H9 (cell line): Measurements from ENCODE around the gene NPHP4. TPM values are rescaled to one million over a fixed set of nuclear protein-coding genes. Genes with fewer than 3 reads are reported as not detected.

Experiments used
- DNase-seq: peaks from one replicate; pipeline ENCODE4 v3.0.0-alpha.2; 2017
- H2AFZ ChIP-seq: one replicate; pipeline ENCODE4 v1.6.1; 2013; ENCODE audit warnings: mild to moderate bottlenecking, low read length, control low read depth, moderate library complexity
- H2AK5ac ChIP-seq: 2 replicates; pipeline ENCODE4 v1.6.1; 2013; ENCODE audit warnings: low read length, control low read depth, mixed read lengths; ENCODE audit not compliant: insufficient read length
- H2BK120ac ChIP-seq: one replicate; pipeline ENCODE4 v1.6.1; 2013; ENCODE audit warnings: low read depth, mild to moderate bottlenecking, low read length, control low read depth, inconsistent platforms; ENCODE audit not compliant: poor library complexity, severe bottlenecking
- H2BK12ac ChIP-seq: 2 replicates; pipeline ENCODE4 v1.6.1; 2013; ENCODE audit warnings: low read length, control low read depth, mixed read lengths, low read depth; ENCODE audit not compliant: insufficient read length
- H2BK15ac ChIP-seq: 2 replicates; pipeline ENCODE4 v1.6.1; 2013; ENCODE audit warnings: low read depth, low read length, control low read depth
- H2BK20ac ChIP-seq: one replicate; pipeline ENCODE4 v1.6.1; 2013; ENCODE audit warnings: low read depth, mild to moderate bottlenecking, low read length, control low read depth, inconsistent platforms; ENCODE audit not compliant: poor library complexity, severe bottlenecking
- H2BK5ac ChIP-seq: 2 replicates; pipeline ENCODE4 v1.6.1; 2013; ENCODE audit warnings: low read length, control low read depth, mixed read lengths; ENCODE audit not compliant: insufficient read length
- H3K14ac ChIP-seq: 2 replicates; pipeline ENCODE4 v1.6.1; 2013; ENCODE audit warnings: low read length, control low read depth; ENCODE audit not compliant: insufficient read depth
- H3K18ac ChIP-seq: 2 replicates; pipeline ENCODE4 v1.6.1; 2013; ENCODE audit warnings: low read depth, mild to moderate bottlenecking, mixed read lengths, low read length, control low read depth; ENCODE audit not compliant: insufficient read length
- H3K23ac ChIP-seq: 2 replicates; pipeline ENCODE4 v1.6.1; 2013; ENCODE audit warnings: low read length, control low read depth, mixed read lengths, low read depth; ENCODE audit not compliant: insufficient read length
- H3K23me2 ChIP-seq: 2 replicates; pipeline ENCODE4 v1.6.1; 2013; ENCODE audit warnings: low read depth, mild to moderate bottlenecking, mixed read lengths, low read length, control low read depth; ENCODE audit not compliant: insufficient read length, poor library complexity, severe bottlenecking
- H3K27ac ChIP-seq: 2 replicates; pipeline ENCODE4 v1.5.1; 2013; ENCODE audit warnings: low read length, control low read depth, mixed read lengths, low read depth; ENCODE audit not compliant: insufficient read length
- H3K27me3 ChIP-seq: 2 replicates; pipeline ENCODE4 v1.6.1; 2013; ENCODE audit warnings: low read length, control low read depth, inconsistent platforms; ENCODE audit not compliant: insufficient read depth
- H3K4ac ChIP-seq: 2 replicates; pipeline ENCODE4 v1.6.1; 2013; ENCODE audit warnings: low read depth, mild to moderate bottlenecking, control low read depth, inconsistent platforms, low read length, moderate library complexity
- H3K4me1 ChIP-seq: 2 replicates; pipeline ENCODE4 v1.6.1; 2013; ENCODE audit warnings: low read length, control low read depth, inconsistent platforms; ENCODE audit not compliant: insufficient read depth
- H3K4me2 ChIP-seq: 2 replicates; pipeline ENCODE4 v1.6.1; 2013; ENCODE audit warnings: low read length, control low read depth, mixed read lengths; ENCODE audit not compliant: insufficient read length, insufficient read depth
- H3K56ac ChIP-seq: 2 replicates; pipeline ENCODE4 v1.6.1; 2013; ENCODE audit warnings: low read depth, mild to moderate bottlenecking, mixed read lengths, low read length, control low read depth; ENCODE audit not compliant: insufficient read length
- H3K79me1 ChIP-seq: 2 replicates; pipeline ENCODE4 v1.6.1; 2013; ENCODE audit warnings: low read depth, mild to moderate bottlenecking, moderate library complexity, low read length, control low read depth, inconsistent platforms; ENCODE audit not compliant: insufficient read depth, poor library complexity, severe bottlenecking
- H3K79me2 ChIP-seq: 2 replicates; pipeline ENCODE4 v1.6.1; 2013; ENCODE audit warnings: low read length, control low read depth, inconsistent platforms; ENCODE audit not compliant: insufficient read depth
- H3K9ac ChIP-seq: 2 replicates; pipeline ENCODE4 v1.6.1; 2013; ENCODE audit warnings: low read length, control low read depth, mixed read lengths; ENCODE audit not compliant: insufficient read length; ENCODE audit errors: extremely low read depth
- H3K9me3 ChIP-seq: one replicate; pipeline ENCODE4 v1.6.1; 2013; ENCODE audit warnings: low read depth, low read length, inconsistent platforms; ENCODE audit not compliant: control insufficient read depth
- H3T11ph ChIP-seq: one replicate; pipeline ENCODE4 v1.6.1; 2013; ENCODE audit warnings: mild to moderate bottlenecking, low read length, control low read depth, inconsistent platforms
- H4K20me1 ChIP-seq: one replicate; pipeline ENCODE4 v1.6.1; 2013; ENCODE audit not compliant: control insufficient read depth, insufficient read length, insufficient read depth
- H4K5ac ChIP-seq: 2 replicates; pipeline ENCODE4 v1.6.1; 2013; ENCODE audit warnings: low read depth, mild to moderate bottlenecking, mixed read lengths, low read length, control low read depth; ENCODE audit not compliant: insufficient read length
- H4K8ac ChIP-seq: replicated peaks from 2 replicates; pipeline ENCODE4 v1.6.1; 2013; ENCODE audit warnings: low read length, control low read depth, mixed read lengths, low read depth; ENCODE audit not compliant: insufficient read length
- H4K91ac ChIP-seq: 2 replicates; pipeline ENCODE4 v1.6.1; 2013; ENCODE audit warnings: low read depth, mild to moderate bottlenecking, moderate library complexity, mixed read lengths, low read length, control low read depth; ENCODE audit not compliant: insufficient read length
- H3K27ac Mint-ChIP-seq, 3 experiments: 2 replicates in 2 of 3; 3 replicates in 1 of 3; pipeline ENCODE4 v1.8.0; 2020 to 2021; ENCODE audit warnings: mixed read lengths in 3 of 3, mild to moderate bottlenecking in 1 of 3, moderate library complexity in 1 of 3
- H3K27me3 Mint-ChIP-seq: 2 replicates; pipeline ENCODE4 v1.8.0; 2021; ENCODE audit warnings: low read depth, mild to moderate bottlenecking, moderate library complexity, mixed read lengths
- H3K36me3 Mint-ChIP-seq, 3 experiments: 2 replicates in 2 of 3; 3 replicates in 1 of 3; pipeline ENCODE4 v1.8.0; 2020 to 2021; ENCODE audit warnings: low read depth in 3 of 3, mixed read lengths in 3 of 3; ENCODE audit not compliant: insufficient read depth in 1 of 3
- H3K4me1 Mint-ChIP-seq, 2 experiments: 2 replicates each; pipeline ENCODE4 v1.8.0; 2020; ENCODE audit warnings: mixed read lengths in 2 of 2
- H3K4me3 Mint-ChIP-seq, 2 experiments: 2 replicates in 1 of 2; 3 replicates in 1 of 2; pipeline ENCODE4 v1.8.0; 2020 to 2021; ENCODE audit warnings: mild to moderate bottlenecking in 2 of 2, mixed read lengths in 2 of 2, moderate library complexity in 1 of 2
- H3K9me3 Mint-ChIP-seq, 2 experiments: 2 replicates in 1 of 2; 3 replicates in 1 of 2; pipeline ENCODE4 v1.8.0; 2020; ENCODE audit warnings: mild to moderate bottlenecking in 2 of 2, mixed read lengths in 2 of 2, moderate library complexity in 1 of 2
- CTCF ChIP-seq: fragments of 200-600 bp; sonication (generic); conservative IDR thresholded peaks from 3 replicates; pipeline ENCODE4 v1.8.0; 2021; ENCODE audit warnings: antibody characterized with exemption, mild to moderate bottlenecking
- WGBS: extraction: QIAGEN DNeasy Blood & Tissue Kit; methylation state at CpG from one replicate; pipeline ENCODE4 v1.1.7; 2013; ENCODE audit warnings: missing lambda C conversion rate, low lambda C conversion rate, mixed read lengths; ENCODE audit not compliant: insufficient read length; ENCODE audit errors: extremely low coverage; 5-methylcytosine and 5-hydroxymethylcytosine counted together
- total RNA-seq: library from RNA; stranded (reverse); gene quantifications from 2 replicates; pipeline ENCODE4 v1.2.1, GENCODE V29; 2021

Gene NPHP4
- total RNA-seq, 1 experiment from 2014 or later: 17.6 TPM

GRCh38 chr1:5861871-5862825, 130.1 kb downstream of the NPHP4 start:
- no peak overlapping the region for H3K9ac ChIP-seq
- H3K18ac ChIP-seq: no peak overlapping the region
- no peaks in the 10 kb centered on the region for H3K27me3 ChIP-seq
- Mint-ChIP-seq H3K27me3 (no peaks in the 10 kb centered on the region), H3K36me3 (peaks cover 4 to 14% (median 6%) of the 10 kb centered on the region in 3 experiments), H3K4me1 (peaks cover 8 to 11% of the 10 kb centered on the region in 2 experiments), H3K27ac (peak overlapping the region in 2 of 3 experiments; percentile 49 to 87; a peak in 2 of 7 replicates), H3K9me3 (no peaks in the 10 kb centered on the region), H3K4me3 (no peak overlapping the region)
- H2AFZ ChIP-seq: no peak overlapping the region
- H3K56ac ChIP-seq: no peak overlapping the region
- no peaks in the 10 kb centered on the region for H3K9me3 ChIP-seq
- no peak overlapping the region for H2BK5ac ChIP-seq
- H3K23me2 ChIP-seq: no peaks in the 10 kb centered on the region
- H4K5ac ChIP-seq: no peak overlapping the region
- no peaks in the 10 kb centered on the region for H3K79me2 ChIP-seq
- no peak overlapping the region for H2BK120ac ChIP-seq
- no peaks in the 10 kb centered on the region for H3K4me1 ChIP-seq
- no peak overlapping the region for H2AK5ac ChIP-seq
- H3K14ac ChIP-seq: no peak overlapping the region
- H4K8ac ChIP-seq: no peak overlapping the region
- H4K20me1 ChIP-seq: no peaks in the 10 kb centered on the region
- H3K79me1 ChIP-seq: no peaks in the 10 kb centered on the region
- H3K23ac ChIP-seq: no peak overlapping the region
- no peak overlapping the region for H3K27ac ChIP-seq
- H2BK12ac ChIP-seq: no peak overlapping the region
- DNase-seq: no peak
- WGBS: no CpG with 5 or more reads among the region's 27 CpGs
- no peak for TF ChIP-seq CTCF
- H2BK20ac ChIP-seq: no peak overlapping the region
- H3K4ac ChIP-seq: no peak overlapping the region
- H2BK15ac ChIP-seq: no peak overlapping the region
- no peak overlapping the region for H3T11ph ChIP-seq
- H3K4me2 ChIP-seq: no peak overlapping the region
- H4K91ac ChIP-seq: no peak overlapping the region
